ENCODE results near the gene CAPN15. TPM values are rescaled to one million over a fixed set of nuclear protein-coding genes. Genes with fewer than 3 reads are reported as not detected.
A peak's percentile ranks its signal among the peaks of the same experiment; 100 is the strongest.

CAPN15 gene
- polyA plus RNA-seq, 2 of the 4 experiments (the other 2 are of a cell fraction): 11.4 to 33.3 TPM

GRCh38 chr16:502179-502943 lies 25.2 kb upstream of the CAPN15 start:
- peaks cover 8% of the 10 kb centered on the region for H3K4me1 ChIP-seq
- ATAC-seq (peak; percentile 45 to 49; a peak in 4 of 6 replicates), DNase-seq (ENCODE audit: low read depth in 1 of 2, low spot score in 1 of 2) (no peak), FAIRE-seq (no peak)
- 73% methylated on average over 22 of the region's 22 CpGs for WGBS (ENCODE audit: missing lambda C conversion rate)
- no peaks in the 10 kb centered on the region for H3K9me3 ChIP-seq
- H3K27ac ChIP-seq: no peak overlapping the region
- ChIA-PET CTCF (interaction anchor here (0.5 to 5.6 kb wide), 4 partner anchors 13 to 1790 kb away, joined by 3 to 30 read pairs (median 4); no protein-coding TSS in a partner anchor), POLR2A (no interaction called here)
- H3K4me3 ChIP-seq: no peak overlapping the region
- H3K4me2 ChIP-seq: peak overlapping the region; percentile 14; the same call in 1 of the 3 replicates
- TF ChIP-seq BHLHE40 (IDR thresholded peaks at IDR 0.05; ENCODE audit: low read depth, low read length) (no peak), NFE2L2 (conservative IDR thresholded peaks at IDR 0.05; ENCODE audit: low read length) (no peak), RARB (CRISPR knock-in tag; IDR thresholded peaks at IDR 0.05) (no peak), KDM1A (IDR thresholded peaks at IDR 0.05; ENCODE audit: low read depth) (no peak), SREBF2 (IDR thresholded peaks at IDR 0.05) (no peak), CHD4 (IDR thresholded peaks at IDR 0.05; ENCODE audit: borderline replicate concordance) (no peak), CHD2 (IDR thresholded peaks at IDR 0.05; ENCODE audit: low read length, partially characterized antibody) (no peak), POLR2AphosphoS2 (conservative IDR thresholded peaks at IDR 0.05; ENCODE audit: low read length) (no peak), PBX3 (IDR thresholded peaks at IDR 0.05) (no peak), ZNF302 (CRISPR knock-in tag; IDR thresholded peaks at IDR 0.05) (no peak), GATA3 (IDR thresholded peaks at IDR 0.05; ENCODE audit: borderline replicate concordance) (no peak), E2F6 (IDR thresholded peaks at IDR 0.05; ENCODE audit: borderline replicate concordance, low read depth) (no peak), ZFP36 (IDR thresholded peaks at IDR 0.05; ENCODE audit: borderline replicate concordance, partially characterized antibody) (no peak), POLR2A (IDR thresholded peaks at IDR 0.05; ENCODE audit: low read length) (no peak), HES2 (IDR thresholded peaks at IDR 0.05) (no peak), EP300 (IDR thresholded peaks at IDR 0.05) (no peak)

- DNase-seq (ENCODE audit: low read depth in 1 of 2, low spot score in 1 of 2): no peak
- Histone ChIP-seq H3K27ac (no peak overlapping the region), H3K4me2 (no peak overlapping the region), H3K4me3 (no peak overlapping the region), H3K4me1 (peaks cover 8% of the 10 kb centered on the region), H3K9me3 (no peaks in the 10 kb centered on the region)
- ChIA-PET POLR2A (no interaction called here), CTCF (no interaction called here)
- no peak for FAIRE-seq
- 88% methylated on average over 22 of the region's 23 CpGs for whole genome bisulfite sequencing (ENCODE audit: missing lambda C conversion rate)
- ATAC-seq: peak; percentile 16 to 32; a peak in 3 of 6 replicates
- TF ChIP-seq BCL3 (IDR thresholded peaks at IDR 0.05) (no peak), FOXS1 (CRISPR knock-in tag; IDR thresholded peaks at IDR 0.05) (no peak), JUNB (IDR thresholded peaks at IDR 0.05) (no peak), POLR2A (IDR thresholded peaks at IDR 0.05; ENCODE audit: low read length) (no peak), BHLHE40 (IDR thresholded peaks at IDR 0.05; ENCODE audit: low read depth, low read length) (no peak)
Measured at GRCh38 chr16:503150-504071, 24.1 kb upstream of the CAPN15 start.
